ENCODE measurements around the gene OR2A1.
"Not testable (repeated sequence)": the region's sequence is repeated elsewhere in the genome, so short reads cannot be mapped to it uniquely, and the experiment has no call there.

- TF ChIP-seq CTCF (conservative IDR thresholded peaks at IDR 0.05); ZFX (IDR thresholded peaks at IDR 0.05): not testable (repeated sequence)
Observed at GRCh38 chr7:144302578-144303303, 9.5 kb upstream of the OR2A1 start.
